HCT116 (cell line): Measurements from ENCODE around the gene GRIN2A. TPM values are rescaled to one million over a fixed set of nuclear protein-coding genes. Genes with fewer than 3 reads are reported as not detected.

ENCODE experiments used
- ATAC-seq: fragments of 200-7000 bp; cut with Tn5 transposase; 2 replicates; pipeline ENCODE4 v1.9.1; 2020; ENCODE audit warnings: mild to moderate bottlenecking, moderate library complexity
- BruUV-seq: library from RNA; stranded (reverse); fragments of 400-500 nt; replicated peaks from 2 replicates; lab custom pipeline; 2021; lab: Mats Ljungman, UMichigan
- CTCF ChIA-PET: fragments of 300-600 bp; sonication (Branson Sonifier 250); formaldehyde crosslinking; loops from one replicate; lab custom pipeline; 2021; ENCODE audit warnings: antibody characterized with exemption; lab: Charles Lee
- POLR2A ChIA-PET: fragments of 300-600, 350-600 bp; sonication (Branson Sonifier 250); formaldehyde crosslinking; loops from one replicate; lab custom pipeline; 2021; ENCODE audit warnings: antibody characterized with exemption; lab: Charles Lee
- RAD21 ChIA-PET, 2 experiments: fragments of 300-600 bp; sonication (Branson Sonifier 250); formaldehyde crosslinking; loops; one replicate each; lab custom pipeline; 2023; ENCODE audit warnings: low total read pairs in 2 of 2; ENCODE audit not compliant: uncharacterized antibody in 2 of 2, unreplicated experiment in 2 of 2, low non-redundant PET in 1 of 2; lab: Charles Lee
- DNase-seq: peaks from one replicate; pipeline ENCODE4 v3.0.0-alpha.2; 2010; ENCODE audit warnings: low read depth, low spot score
- H2AFZ ChIP-seq: fragments of 200-600 bp; shearing (Covaris generic), sonication (generic); 2 replicates; pipeline ENCODE4 v1.6.1; 2017; ENCODE audit warnings: low read depth, mixed run types, mixed read lengths, antibody characterized with exemption, low read length; ENCODE audit not compliant: poor library complexity, severe bottlenecking
- H3K27ac ChIP-seq: 2 replicates; pipeline ENCODE4 v1.5.1; 2012; ENCODE audit warnings: low read depth, low read length
- H3K27me3 ChIP-seq: fragments of 200-600 bp; sonication (generic); 2 replicates; pipeline ENCODE4 v1.6.1; 2016; ENCODE audit warnings: mixed run types, low read length, mixed read lengths; ENCODE audit not compliant: insufficient read depth
- H3K36me3 ChIP-seq, 2 experiments: fragments of 200-500 bp in 1 of 2; fragments of 200-600 bp in 1 of 2; sonication (Bioruptor generic) in 1 of 2; sonication (generic) in 1 of 2; 2 replicates each; pipeline versions ENCODE4 v1.5.1 to v1.6.1; 2014 to 2016; ENCODE audit warnings: low read length in 2 of 2, inconsistent platforms in 1 of 2, mixed read lengths in 1 of 2, mixed run types in 1 of 2; ENCODE audit not compliant: insufficient read depth in 2 of 2, control insufficient read depth in 1 of 2
- H3K4me1 ChIP-seq, 2 experiments: fragments of 200-600 bp in 1 of 2; sonication (generic) in 1 of 2; 2 replicates each; pipeline versions ENCODE4 v1.5.1 to v1.6.1; 2012 to 2017; ENCODE audit warnings: low read length in 2 of 2, inconsistent platforms in 1 of 2, mild to moderate bottlenecking in 1 of 2, mixed read lengths in 1 of 2, mixed run types in 1 of 2, moderate library complexity in 1 of 2; ENCODE audit not compliant: insufficient read depth in 2 of 2, control insufficient read depth in 1 of 2
- H3K4me2 ChIP-seq: fragments of 200-600 bp; sonication (generic); 2 replicates; pipeline ENCODE4 v1.6.1; 2017; ENCODE audit warnings: mixed run types, low read length, mixed read lengths
- H3K4me3 ChIP-seq, 2 experiments: fragments of 200-600 bp in 1 of 2; sonication (generic) in 1 of 2; replicated peaks in 1 of 2; 2 replicates each; pipeline ENCODE4 v1.5.1; 2011 to 2016; ENCODE audit warnings: low read length in 2 of 2, control low read depth in 1 of 2, low read depth in 1 of 2, mild to moderate bottlenecking in 1 of 2, mixed read lengths in 1 of 2, mixed run types in 1 of 2
- H3K79me2 ChIP-seq: fragments of 200-600 bp; sonication (generic); 2 replicates; pipeline ENCODE4 v1.6.1; 2017; ENCODE audit warnings: mild to moderate bottlenecking, mixed run types, low read length, moderate library complexity, mixed read lengths; ENCODE audit not compliant: insufficient read depth
- H3K9ac ChIP-seq: fragments of 200-600 bp; sonication (generic); 2 replicates; pipeline ENCODE4 v1.6.1; 2016; ENCODE audit warnings: low read length, mixed read lengths
- H3K9me2 ChIP-seq: fragments of 200-600 bp; sonication (generic), shearing (Covaris generic); 2 replicates; pipeline ENCODE4 v1.6.1; 2017; ENCODE audit warnings: mixed run types, mild to moderate bottlenecking, moderate library complexity; ENCODE audit not compliant: insufficient read depth
- H3K9me3 ChIP-seq, 2 experiments: fragments of 200-500 bp in 1 of 2; fragments of 200-600 bp in 1 of 2; sonication (Bioruptor generic) in 1 of 2; sonication (generic) in 1 of 2; 2 replicates each; pipeline ENCODE4 v1.6.1; 2014 to 2017; ENCODE audit warnings: low read length in 2 of 2, mixed read lengths in 2 of 2, inconsistent platforms in 1 of 2, low read depth in 1 of 2, mild to moderate bottlenecking in 1 of 2, mixed run types in 1 of 2, moderate library complexity in 1 of 2; ENCODE audit not compliant: control insufficient read depth in 1 of 2, insufficient read depth in 1 of 2
- H4K20me1 ChIP-seq: fragments of 200-600 bp; sonication (generic), shearing (Covaris generic); 2 replicates; pipeline ENCODE4 v1.6.1; 2017; ENCODE audit warnings: mixed run types, mild to moderate bottlenecking, moderate library complexity; ENCODE audit not compliant: insufficient read depth
- ATF3 ChIP-seq: IDR thresholded peaks from 2 replicates; pipeline ENCODE4 v1.6.1; 2012
- CEBPB ChIP-seq: IDR thresholded peaks from 2 replicates; pipeline ENCODE4 v1.6.1; 2012; ENCODE audit warnings: low read depth
- EGR1 ChIP-seq: IDR thresholded peaks from 2 replicates; pipeline ENCODE4 v1.6.1; 2012; ENCODE audit warnings: low read depth
- ELF1 ChIP-seq: IDR thresholded peaks from 2 replicates; pipeline ENCODE4 v1.6.1; 2012; ENCODE audit warnings: low read depth, borderline replicate concordance
- EZH2phosphoT487 ChIP-seq: fragments of 200-600 bp; IDR thresholded peaks from 2 replicates; pipeline ENCODE4 v1.6.1; 2018; ENCODE audit warnings: antibody characterized with exemption, borderline replicate concordance
- JUND ChIP-seq: IDR thresholded peaks from 2 replicates; pipeline ENCODE4 v1.6.1; 2012
- MAX ChIP-seq: IDR thresholded peaks from 2 replicates; pipeline ENCODE4 v1.6.1; 2012
- POLR2A ChIP-seq: IDR thresholded peaks from 2 replicates; pipeline ENCODE4 v1.7.0; 2011; ENCODE audit warnings: borderline replicate concordance; ENCODE audit not compliant: insufficient read depth, insufficient read length; ENCODE audit errors: extremely low read depth
- POLR2AphosphoS5 ChIP-seq: IDR thresholded peaks from 2 replicates; pipeline ENCODE4 v1.6.1; 2011; ENCODE audit warnings: mild to moderate bottlenecking, low read depth, low read length, moderate library complexity
- RAD21 ChIP-seq: IDR thresholded peaks from 2 replicates; pipeline ENCODE4 v1.6.1; 2012; ENCODE audit warnings: low read depth, mild to moderate bottlenecking
- SIN3A ChIP-seq: IDR thresholded peaks from 2 replicates; pipeline ENCODE4 v1.6.1; 2012; ENCODE audit warnings: low read depth
- SP1 ChIP-seq: IDR thresholded peaks from 2 replicates; pipeline ENCODE4 v1.6.1; 2012; ENCODE audit warnings: low read depth
- SRF ChIP-seq: IDR thresholded peaks from 2 replicates; pipeline ENCODE4 v1.6.1; 2012; ENCODE audit warnings: low read depth
- TCF7L2 ChIP-seq: IDR thresholded peaks from 2 replicates; pipeline ENCODE4 v1.7.0; 2011; ENCODE audit warnings: borderline replicate concordance, inconsistent platforms; ENCODE audit not compliant: insufficient read depth, insufficient read length; ENCODE audit errors: extremely low read depth
- intact Hi-C: fragments of 100-400 bp; cut with micrococcal nuclease; formaldehyde crosslinking; loops from 2 replicates; pipeline ENCODE4 v1.10.0; 2022
- total RNA-seq: library from RNA; stranded (reverse); gene quantifications from one replicate; pipeline ENCODE4 v1.2.1, GENCODE V29; 2021; ENCODE audit not compliant: unreplicated experiment
- TF ChIP-seq, protein P1 (sequence below), 3 experiments: fragments of 200-600 bp in 1 of 3; sonication (generic) in 1 of 3; IDR thresholded peaks in 2 of 3; conservative IDR thresholded peaks in 1 of 3; 2 replicates each; pipeline ENCODE4 v1.5.1; 2012 to 2017; ENCODE audit warnings: low read depth in 2 of 3, low read length in 2 of 3, antibody characterized with exemption in 1 of 3, borderline replicate concordance in 1 of 3, control low read depth in 1 of 3, mild to moderate bottlenecking in 1 of 3, mixed read lengths in 1 of 3, mixed run types in 1 of 3, moderate library complexity in 1 of 3; ENCODE audit not compliant: insufficient read depth in 1 of 3
- TF ChIP-seq, protein P2 (sequence below): IDR thresholded peaks from 2 replicates; pipeline ENCODE4 v1.6.1; 2011; ENCODE audit warnings: mild to moderate bottlenecking, low read length, moderate library complexity; ENCODE audit not compliant: insufficient replicate concordance; ENCODE audit errors: extremely low read depth

The GRIN2A gene
- total RNA-seq, 1 experiment from 2014 or later, result 0.02 TPM

- no peaks in the 10 kb centered on the region for H3K9me3 ChIP-seq
- H3K79me2 ChIP-seq, result no peaks in the 10 kb centered on the region
- no peaks in the 10 kb centered on the region for H3K4me1 ChIP-seq
- H3K36me3 ChIP-seq, result no peaks in the 10 kb centered on the region
- H3K27me3 ChIP-seq, result peaks cover 10% of the 10 kb centered on the region
- H3K9me2 ChIP-seq, result no peaks in the 10 kb centered on the region
- RAD21 ChIA-PET, result no interaction called here
- DNase-seq (no peak), ATAC-seq (no peak)
- CTCF ChIA-PET, result no interaction called here
- H3K4me2 ChIP-seq, result no peak overlapping the region
- no peak for TF ChIP-seq EGR1
- no peak for TF ChIP-seq TCF7L2
- TF ChIP-seq, protein P1, sequence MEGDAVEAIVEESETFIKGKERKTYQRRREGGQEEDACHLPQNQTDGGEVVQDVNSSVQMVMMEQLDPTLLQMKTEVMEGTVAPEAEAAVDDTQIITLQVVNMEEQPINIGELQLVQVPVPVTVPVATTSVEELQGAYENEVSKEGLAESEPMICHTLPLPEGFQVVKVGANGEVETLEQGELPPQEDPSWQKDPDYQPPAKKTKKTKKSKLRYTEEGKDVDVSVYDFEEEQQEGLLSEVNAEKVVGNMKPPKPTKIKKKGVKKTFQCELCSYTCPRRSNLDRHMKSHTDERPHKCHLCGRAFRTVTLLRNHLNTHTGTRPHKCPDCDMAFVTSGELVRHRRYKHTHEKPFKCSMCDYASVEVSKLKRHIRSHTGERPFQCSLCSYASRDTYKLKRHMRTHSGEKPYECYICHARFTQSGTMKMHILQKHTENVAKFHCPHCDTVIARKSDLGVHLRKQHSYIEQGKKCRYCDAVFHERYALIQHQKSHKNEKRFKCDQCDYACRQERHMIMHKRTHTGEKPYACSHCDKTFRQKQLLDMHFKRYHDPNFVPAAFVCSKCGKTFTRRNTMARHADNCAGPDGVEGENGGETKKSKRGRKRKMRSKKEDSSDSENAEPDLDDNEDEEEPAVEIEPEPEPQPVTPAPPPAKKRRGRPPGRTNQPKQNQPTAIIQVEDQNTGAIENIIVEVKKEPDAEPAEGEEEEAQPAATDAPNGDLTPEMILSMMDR (IDR thresholded peaks at IDR 0.05 in 2 of 3, conservative IDR thresholded peaks at IDR 0.05 in 1 of 3; ENCODE audit: borderline replicate concordance in 1 of 3, insufficient read depth in 1 of 3, low read depth in 2 of 3, low read length in 2 of 3), result no peak
- no peak for TF ChIP-seq SRF
- no peak for TF ChIP-seq RAD21
- no peak for TF ChIP-seq CEBPB
- TF ChIP-seq ELF1, result no peak
- no peak for TF ChIP-seq EZH2phosphoT487
- TF ChIP-seq ATF3, result no peak
- TF ChIP-seq MAX, result no peak
- no peak for TF ChIP-seq SP1
- TF ChIP-seq POLR2AphosphoS5, result no peak
- TF ChIP-seq POLR2A, result no peak
- TF ChIP-seq, protein P2, sequence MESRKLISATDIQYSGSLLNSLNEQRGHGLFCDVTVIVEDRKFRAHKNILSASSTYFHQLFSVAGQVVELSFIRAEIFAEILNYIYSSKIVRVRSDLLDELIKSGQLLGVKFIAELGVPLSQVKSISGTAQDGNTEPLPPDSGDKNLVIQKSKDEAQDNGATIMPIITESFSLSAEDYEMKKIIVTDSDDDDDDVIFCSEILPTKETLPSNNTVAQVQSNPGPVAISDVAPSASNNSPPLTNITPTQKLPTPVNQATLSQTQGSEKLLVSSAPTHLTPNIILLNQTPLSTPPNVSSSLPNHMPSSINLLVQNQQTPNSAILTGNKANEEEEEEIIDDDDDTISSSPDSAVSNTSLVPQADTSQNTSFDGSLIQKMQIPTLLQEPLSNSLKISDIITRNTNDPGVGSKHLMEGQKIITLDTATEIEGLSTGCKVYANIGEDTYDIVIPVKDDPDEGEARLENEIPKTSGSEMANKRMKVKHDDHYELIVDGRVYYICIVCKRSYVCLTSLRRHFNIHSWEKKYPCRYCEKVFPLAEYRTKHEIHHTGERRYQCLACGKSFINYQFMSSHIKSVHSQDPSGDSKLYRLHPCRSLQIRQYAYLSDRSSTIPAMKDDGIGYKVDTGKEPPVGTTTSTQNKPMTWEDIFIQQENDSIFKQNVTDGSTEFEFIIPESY, result no peak
- TF ChIP-seq SIN3A, result no peak
- no peak for TF ChIP-seq JUND
- BruUV-seq, result no TSS peak
- H3K4me3 ChIP-seq, result no peak overlapping the region
- intact Hi-C loops, result no loop called here
- no peak overlapping the region for H3K9ac ChIP-seq
- H3K27ac ChIP-seq, result no peak overlapping the region
- POLR2A ChIA-PET, result no interaction called here
- H2AFZ ChIP-seq, result no peak overlapping the region
- H4K20me1 ChIP-seq, result no peaks in the 10 kb centered on the region
Measured at GRCh38 chr16:9885876-9886275, 296.4 kb downstream of the GRIN2A start.
